ENCODE results near the gene ZCCHC14. TPM values are rescaled to one million over a fixed set of nuclear protein-coding genes. Genes with fewer than 3 reads are reported as not detected.
"Not testable (repeated sequence)": the region's sequence is repeated elsewhere in the genome, so short reads cannot be mapped to it uniquely, and the experiment has no call there.

Gene ZCCHC14
- total RNA-seq, 2 donors from 2014 or later: 18.9 to 54.4 TPM

DNA sequence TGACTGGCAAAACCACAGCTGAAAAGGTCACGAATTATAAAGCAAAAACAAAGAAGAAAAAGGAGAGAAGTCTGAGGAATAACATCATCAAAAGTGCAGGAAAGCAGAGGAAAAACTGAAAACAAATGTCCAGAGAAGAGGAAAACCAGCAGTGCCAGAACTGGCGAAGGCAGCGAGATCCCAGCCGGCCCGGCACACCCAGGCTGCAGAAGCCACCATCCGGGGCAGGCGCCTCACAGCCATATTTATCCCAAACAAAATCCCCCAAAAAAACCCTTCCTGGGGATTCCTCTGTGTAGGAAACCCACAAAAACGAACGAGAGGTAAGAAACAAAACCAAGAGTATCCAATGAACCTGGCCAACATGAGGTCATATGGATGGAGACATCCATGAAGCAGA lies 10.6 kb downstream of the ZCCHC14 start:
- DNase-seq: no peak
- no peak for TF ChIP-seq POLR2A (IDR thresholded peaks at IDR 0.05)
- TF ChIP-seq, protein P1, sequence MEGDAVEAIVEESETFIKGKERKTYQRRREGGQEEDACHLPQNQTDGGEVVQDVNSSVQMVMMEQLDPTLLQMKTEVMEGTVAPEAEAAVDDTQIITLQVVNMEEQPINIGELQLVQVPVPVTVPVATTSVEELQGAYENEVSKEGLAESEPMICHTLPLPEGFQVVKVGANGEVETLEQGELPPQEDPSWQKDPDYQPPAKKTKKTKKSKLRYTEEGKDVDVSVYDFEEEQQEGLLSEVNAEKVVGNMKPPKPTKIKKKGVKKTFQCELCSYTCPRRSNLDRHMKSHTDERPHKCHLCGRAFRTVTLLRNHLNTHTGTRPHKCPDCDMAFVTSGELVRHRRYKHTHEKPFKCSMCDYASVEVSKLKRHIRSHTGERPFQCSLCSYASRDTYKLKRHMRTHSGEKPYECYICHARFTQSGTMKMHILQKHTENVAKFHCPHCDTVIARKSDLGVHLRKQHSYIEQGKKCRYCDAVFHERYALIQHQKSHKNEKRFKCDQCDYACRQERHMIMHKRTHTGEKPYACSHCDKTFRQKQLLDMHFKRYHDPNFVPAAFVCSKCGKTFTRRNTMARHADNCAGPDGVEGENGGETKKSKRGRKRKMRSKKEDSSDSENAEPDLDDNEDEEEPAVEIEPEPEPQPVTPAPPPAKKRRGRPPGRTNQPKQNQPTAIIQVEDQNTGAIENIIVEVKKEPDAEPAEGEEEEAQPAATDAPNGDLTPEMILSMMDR (IDR thresholded peaks at IDR 0.05): no peak
- H3K4me3 ChIP-seq: no peak overlapping the region
- H3K27ac ChIP-seq: no peak overlapping the region
- WGBS, 2 donors: 82 to 93% methylated on average over 9 of the region's 9 CpGs
- no peak for ATAC-seq
- H3K27me3 ChIP-seq: no peaks in the 10 kb centered on the region
- H3K9me3 ChIP-seq: no peaks in the 10 kb centered on the region
- intact Hi-C loops (cut with DNase I): no loop called here
- peaks cover 46% of the 10 kb centered on the region for H3K4me1 ChIP-seq
- H3K36me3 ChIP-seq (replicated peaks in 1 of 2; ENCODE audit: insufficient read depth in 1 of 2, low read depth in 2 of 2): no peaks in the 10 kb centered on the region

DNA sequence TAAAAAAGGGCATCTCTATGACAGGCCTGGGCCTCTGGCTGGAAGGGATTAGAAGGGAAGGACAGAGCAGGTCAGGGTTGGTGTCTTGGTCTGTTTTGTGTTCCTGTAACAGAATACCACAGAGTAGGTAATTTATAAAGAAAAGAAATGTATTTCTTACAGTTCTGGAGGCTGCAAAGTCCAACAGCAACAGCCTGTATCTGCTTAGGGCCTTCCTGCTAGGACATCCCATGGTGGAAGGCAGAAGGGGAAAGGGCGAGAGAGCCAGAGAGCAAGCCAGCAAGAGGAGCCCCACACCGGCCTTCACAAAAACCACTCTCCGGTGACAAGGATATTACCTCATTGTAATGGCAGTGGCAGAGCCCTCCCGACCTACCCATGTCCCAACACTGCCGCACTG lies 11.1 kb downstream of the ZCCHC14 start:
- ATAC-seq; H3K36me3 ChIP-seq (replicated peaks in 1 of 2; ENCODE audit: insufficient read depth in 1 of 2, low read depth in 2 of 2); DNase-seq; H3K4me3 ChIP-seq; H3K9me3 ChIP-seq; H3K27me3 ChIP-seq; H3K27ac ChIP-seq; intact Hi-C loops (cut with DNase I): not testable (repeated sequence)
- WGBS, 2 donors: 98% methylated on average over 4 to 5 of the region's 5 CpGs
- peaks cover 41% of the 10 kb centered on the region for H3K4me1 ChIP-seq

DNA sequence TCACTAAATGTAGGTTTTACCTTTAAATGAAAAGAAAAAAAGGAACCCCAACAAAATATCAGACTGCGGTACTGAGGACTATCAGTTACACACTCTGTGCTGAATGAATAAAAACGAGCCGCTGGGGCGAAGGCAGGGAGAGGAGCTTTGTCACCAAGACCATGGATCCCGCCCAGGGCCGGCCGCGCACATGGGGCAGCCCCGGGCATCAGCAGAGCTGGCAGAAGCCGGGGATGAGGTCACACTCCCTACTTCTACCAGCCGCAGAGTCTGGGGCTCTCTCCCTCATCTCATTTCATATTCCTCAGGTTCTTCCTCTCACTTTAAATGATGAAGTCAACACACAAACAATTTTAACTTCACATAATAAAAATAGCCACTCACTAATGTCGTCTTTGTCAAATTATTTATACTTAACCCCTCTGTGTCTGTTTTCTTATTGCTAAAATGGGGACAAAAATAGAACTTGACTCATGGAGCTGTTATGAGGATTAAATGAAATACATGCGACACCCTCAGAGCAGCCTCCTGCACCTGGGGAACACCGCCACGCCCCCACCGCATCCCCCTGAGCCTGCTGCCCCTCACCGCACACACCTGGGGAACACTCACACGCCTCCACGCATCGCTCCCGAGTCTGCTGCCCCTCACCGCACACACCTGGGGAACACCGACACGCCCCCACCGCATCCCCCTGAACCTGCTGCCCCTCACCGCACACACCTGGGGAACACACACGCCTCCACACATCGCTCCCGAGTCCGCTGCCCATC lies 15.4 kb downstream of the ZCCHC14 start:
- H3K27me3 ChIP-seq; H3K9me3 ChIP-seq; H3K36me3 ChIP-seq (replicated peaks in 1 of 2; ENCODE audit: insufficient read depth in 1 of 2, low read depth in 2 of 2); ATAC-seq; H3K4me3 ChIP-seq; intact Hi-C loops (cut with DNase I); DNase-seq; H3K27ac ChIP-seq: not testable (repeated sequence)
- WGBS, 2 donors: 86 to 91% methylated on average over 29 to 30 of the region's 30 CpGs
- peaks cover 24% of the 10 kb centered on the region for H3K4me1 ChIP-seq

- no peaks in the 10 kb centered on the region for H3K36me3 ChIP-seq (replicated peaks in 1 of 2; ENCODE audit: insufficient read depth in 1 of 2, low read depth in 2 of 2)
- no peak for ATAC-seq
- H3K9me3 ChIP-seq: no peaks in the 10 kb centered on the region
- intact Hi-C loops (cut with DNase I): no loop called here
- H3K4me1 ChIP-seq: peaks cover 28% of the 10 kb centered on the region
- no peak overlapping the region for H3K4me3 ChIP-seq
- H3K27me3 ChIP-seq: no peaks in the 10 kb centered on the region
- TF ChIP-seq, protein P1 (IDR thresholded peaks at IDR 0.05): no peak
- no peak for TF ChIP-seq POLR2A (IDR thresholded peaks at IDR 0.05)
- WGBS, 2 donors: 76% methylated on average over 7 of the region's 7 CpGs
- DNase-seq: no peak
- no peak overlapping the region for H3K27ac ChIP-seq
These were observed 18.2 kb downstream of the ZCCHC14 start for GRCh38 chr16:87474566-87474996.

- H3K27me3 ChIP-seq: no peaks in the 10 kb centered on the region
- H3K36me3 ChIP-seq (replicated peaks in 1 of 2; ENCODE audit: insufficient read depth in 1 of 2, low read depth in 2 of 2): no peaks in the 10 kb centered on the region
- intact Hi-C loops (cut with DNase I): no loop called here
- no peaks in the 10 kb centered on the region for H3K9me3 ChIP-seq
- no peak overlapping the region for H3K27ac ChIP-seq
- DNase-seq: no peak
- H3K4me1 ChIP-seq: peaks cover 28% of the 10 kb centered on the region
- no peak overlapping the region for H3K4me3 ChIP-seq
- 92 to 96% methylated on average over 4 of the region's 4 CpGs for WGBS, 2 donors
- TF ChIP-seq, protein P1 (IDR thresholded peaks at IDR 0.05): no peak
- TF ChIP-seq POLR2A (IDR thresholded peaks at IDR 0.05): no peak
- ATAC-seq: no peak
These were observed 18.8 kb downstream of the ZCCHC14 start for GRCh38 chr16:87474017-87474416.

- Histone ChIP-seq H3K27me3 (no peaks in the 10 kb centered on the region), H3K4me1 (peaks cover 28% of the 10 kb centered on the region), H3K36me3 (replicated peaks in 1 of 2; ENCODE audit: insufficient read depth in 1 of 2, low read depth in 2 of 2) (no peaks in the 10 kb centered on the region), H3K9me3 (no peaks in the 10 kb centered on the region), H3K4me3 (no peak overlapping the region), H3K27ac (no peak overlapping the region)
- DNase-seq (no peak), ATAC-seq (no peak)
- intact Hi-C loops (cut with DNase I): no loop called here
- TF ChIP-seq, protein P1 (IDR thresholded peaks at IDR 0.05): no peak
- no peak for TF ChIP-seq POLR2A (IDR thresholded peaks at IDR 0.05)
- WGBS, 2 donors: 93 to 98% methylated on average over 6 of the region's 6 CpGs
These were observed 19.9 kb downstream of the ZCCHC14 start for GRCh38 chr16:87472935-87473334.
